ENCODE measurements around the gene STAT6. TPM values are rescaled to one million over a fixed set of nuclear protein-coding genes. Genes with fewer than 3 reads are reported as not detected.

Gene STAT6
- total and polyA plus RNA-seq, 2 of the 8 experiments (the other 6 are each of a cell fraction or from before 2014, with no cell fraction given) = 32.9 to 38.7 TPM

- TF ChIP-seq BCL11A (IDR thresholded peaks at IDR 0.05; ENCODE audit: low read depth in 2 of 2, low read length in 2 of 2) = no peak
- TF ChIP-seq HDAC6 (IDR thresholded peaks at IDR 0.05; ENCODE audit: low read depth, low read length) = no peak
- no peak for TF ChIP-seq POU5F1 (IDR thresholded peaks at IDR 0.05; ENCODE audit: low read depth, low read length)
- TF ChIP-seq CREB1 (IDR thresholded peaks at IDR 0.05) = no peak
Observed at GRCh38 chr12:57149245-57149900, 38.2 kb upstream of the STAT6 start (continued).

All from H1 (cell line).